Stomach (tissue), 9 donors: Measurements from ENCODE around the gene IRF2BP2. TPM values are rescaled to one million over a fixed set of nuclear protein-coding genes. Genes with fewer than 3 reads are reported as not detected.

Experiments used
- DNase-seq, 2 donors: peaks; one replicate each; pipeline versions ENCODE4 v3.0.0 to v3.0.0-alpha.2; 2013 to 2019
- H3K27ac ChIP-seq, 5 donors: fragments of 200-600 bp in 4 of 5; sonication (generic) in 4 of 5; one replicate each; pipeline ENCODE4 v1.5.1; 2013 to 2019; ENCODE audit warnings: mild to moderate bottlenecking in 1 of 5, moderate library complexity in 1 of 5
- H3K27me3 ChIP-seq, 3 donors: fragments of 200-600 bp; sonication (generic); one replicate each; pipeline ENCODE4 v1.5.1; 2017 to 2019; ENCODE audit warnings: mixed run types in 1 of 3
- H3K36me3 ChIP-seq, 4 donors: fragments of 200-600 bp; sonication (generic); 1 replicate in 3 of 4; 2 replicates in 1 of 4; pipeline ENCODE4 v1.5.1; 2016 to 2019
- H3K4me1 ChIP-seq, 4 donors: fragments of 200-600 bp; sonication (generic); one replicate each; pipeline ENCODE4 v1.5.1; 2016 to 2019
- H3K4me3 ChIP-seq, 4 donors: fragments of 200-600 bp; sonication (generic) in 3 of 4; one replicate each; pipeline ENCODE4 v1.5.1; 2016 to 2019; ENCODE audit warnings: mild to moderate bottlenecking in 1 of 4
- H3K9me3 ChIP-seq, 4 donors: fragments of 200-600 bp; sonication (generic); one replicate each; pipeline ENCODE4 v1.5.1; 2016 to 2019
- EP300 ChIP-seq: sonication (generic); formaldehyde crosslinking; IDR thresholded peaks from one replicate; pipeline ENCODE4 v1.6.1; 2017; ENCODE audit warnings: antibody characterized with exemption
- POLR2A ChIP-seq, 4 donors: fragments of 450-650 bp; IDR thresholded peaks; one replicate each; pipeline ENCODE4 v1.6.1; 2016; ENCODE audit warnings: antibody characterized with exemption in 4 of 4, control low read depth in 2 of 4, mild to moderate bottlenecking in 1 of 4, moderate library complexity in 1 of 4
- POLR2AphosphoS5 ChIP-seq, 3 donors: sonication (generic); formaldehyde crosslinking; IDR thresholded peaks; one replicate each; pipeline ENCODE4 v1.6.1; 2016; ENCODE audit warnings: antibody characterized with exemption in 3 of 3
- WGBS, 5 donors: extraction: QIAGEN DNeasy Blood & Tissue Kit in 3 of 5; methylation state at CpG; one replicate each; pipeline versions ENCODE4 v1.1.5 to v1.1.7; 2013 to 2018; 5-methylcytosine and 5-hydroxymethylcytosine counted together
- intact Hi-C: fragments of 100-400 bp; cut with DNase I; formaldehyde crosslinking; loops from one replicate; pipeline ENCODE4 v1.15.1; 2023; ENCODE audit warnings: low total_unique reads
- polyA plus RNA-seq, 3 donors: library from polyadenylated mRNA; stranded (reverse); fragments of 200-250 nt; gene quantifications; one replicate each; pipeline ENCODE4 v1.2.3, GENCODE V29; 2013
- total RNA-seq, 5 donors: library from RNA; depleted of rRNA; stranded (reverse); fragments of >200 nt; gene quantifications; one replicate each; pipeline versions ENCODE4 v1.1.0 to v1.2.3, GENCODE V29; 2014 to 2016
- TF ChIP-seq, protein P1 (sequence below), 7 experiments: fragments of 450-650 bp in 4 of 7; fragments of 200-600 bp in 3 of 7; sonication (generic) in 3 of 7; IDR thresholded peaks; one replicate each; pipeline ENCODE4 v1.5.1; 2016 to 2019; ENCODE audit warnings: antibody characterized with exemption in 7 of 7, control low read depth in 2 of 7, mild to moderate bottlenecking in 1 of 7
- donor health status: healthy with polysubstance abuse.
- donor health status: Bipolar disorder and iron deficiency.
- donor health status: healthy.

Gene IRF2BP2
- total and polyA plus RNA-seq, 8 donors = 39.6 to 218 (median 63.1) TPM

GRCh38 chr1:234619794-234620247 is 9.8 kb upstream of the IRF2BP2 start:
- Histone ChIP-seq H3K4me1 (peaks cover 8 to 72% (median 36%) of the 10 kb centered on the region in 4 donors), H3K9me3 (no peaks in the 10 kb centered on the region), H3K4me3 (no peak overlapping the region), H3K27me3 (no peaks in the 10 kb centered on the region), H3K36me3 (no peaks in the 10 kb centered on the region), H3K27ac (peak overlapping the region in 4 of 5 donors; percentile 49 to 65 (median 60))
- TF ChIP-seq, protein P1, sequence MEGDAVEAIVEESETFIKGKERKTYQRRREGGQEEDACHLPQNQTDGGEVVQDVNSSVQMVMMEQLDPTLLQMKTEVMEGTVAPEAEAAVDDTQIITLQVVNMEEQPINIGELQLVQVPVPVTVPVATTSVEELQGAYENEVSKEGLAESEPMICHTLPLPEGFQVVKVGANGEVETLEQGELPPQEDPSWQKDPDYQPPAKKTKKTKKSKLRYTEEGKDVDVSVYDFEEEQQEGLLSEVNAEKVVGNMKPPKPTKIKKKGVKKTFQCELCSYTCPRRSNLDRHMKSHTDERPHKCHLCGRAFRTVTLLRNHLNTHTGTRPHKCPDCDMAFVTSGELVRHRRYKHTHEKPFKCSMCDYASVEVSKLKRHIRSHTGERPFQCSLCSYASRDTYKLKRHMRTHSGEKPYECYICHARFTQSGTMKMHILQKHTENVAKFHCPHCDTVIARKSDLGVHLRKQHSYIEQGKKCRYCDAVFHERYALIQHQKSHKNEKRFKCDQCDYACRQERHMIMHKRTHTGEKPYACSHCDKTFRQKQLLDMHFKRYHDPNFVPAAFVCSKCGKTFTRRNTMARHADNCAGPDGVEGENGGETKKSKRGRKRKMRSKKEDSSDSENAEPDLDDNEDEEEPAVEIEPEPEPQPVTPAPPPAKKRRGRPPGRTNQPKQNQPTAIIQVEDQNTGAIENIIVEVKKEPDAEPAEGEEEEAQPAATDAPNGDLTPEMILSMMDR (IDR thresholded peaks at IDR 0.05) = no peak
- TF ChIP-seq EP300 = no peak
- TF ChIP-seq POLR2A (IDR thresholded peaks at IDR 0.05) = no peak
- no peak for TF ChIP-seq POLR2AphosphoS5 (IDR thresholded peaks at IDR 0.05)
- 20 to 46% (median 34%) methylated on average over 6 of the region's 6 CpGs for WGBS, 5 donors
- intact Hi-C loops = loop anchor here (10.0 kb wide), 2 partner anchors 85 to 105 kb away; no protein-coding TSS in a partner anchor
- peak in 1 of 2 donors; percentile 74 for DNase-seq

DNA sequence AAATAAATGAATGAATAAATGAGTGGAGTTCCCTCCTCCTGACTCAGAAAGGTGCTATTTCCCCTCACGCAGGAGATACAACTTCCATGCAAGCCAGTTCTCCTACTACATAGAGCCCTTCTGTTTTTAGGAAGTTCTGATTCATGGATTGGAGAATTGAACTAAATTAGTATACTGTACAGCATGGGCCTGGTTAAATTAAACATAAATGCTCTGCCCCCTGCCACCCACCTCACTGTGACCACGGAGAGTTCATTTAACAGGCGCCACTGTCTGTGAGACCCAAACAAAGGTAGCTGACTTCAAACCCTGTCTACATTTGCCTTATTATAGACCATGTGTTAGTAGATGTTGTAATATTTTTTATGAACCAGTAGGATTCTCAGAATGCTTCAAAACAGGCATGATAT is 9.1 kb upstream of the IRF2BP2 start:
- 30 to 51% (median 37%) methylated on average over 3 of the region's 3 CpGs for WGBS, 5 donors
- TF ChIP-seq POLR2AphosphoS5 (IDR thresholded peaks at IDR 0.05) (no peak), EP300 (no peak), POLR2A (IDR thresholded peaks at IDR 0.05) (no peak)
- TF ChIP-seq, protein P1 (IDR thresholded peaks at IDR 0.05) = no peak
- intact Hi-C loops = loop anchor here (10.0 kb wide), 1 partner anchor 106 kb away; no protein-coding TSS in a partner anchor
- no peaks in the 10 kb centered on the region for H3K36me3 ChIP-seq
- H3K4me1 ChIP-seq = peaks cover 11 to 72% (median 35%) of the 10 kb centered on the region in 4 donors
- no peaks in the 10 kb centered on the region for H3K9me3 ChIP-seq
- H3K27me3 ChIP-seq = no peaks in the 10 kb centered on the region
- H3K27ac ChIP-seq = peak overlapping the region in 4 of 5 donors; percentile 42 to 63 (median 60)
- H3K4me3 ChIP-seq = no peak overlapping the region
- DNase-seq = no peak

DNA sequence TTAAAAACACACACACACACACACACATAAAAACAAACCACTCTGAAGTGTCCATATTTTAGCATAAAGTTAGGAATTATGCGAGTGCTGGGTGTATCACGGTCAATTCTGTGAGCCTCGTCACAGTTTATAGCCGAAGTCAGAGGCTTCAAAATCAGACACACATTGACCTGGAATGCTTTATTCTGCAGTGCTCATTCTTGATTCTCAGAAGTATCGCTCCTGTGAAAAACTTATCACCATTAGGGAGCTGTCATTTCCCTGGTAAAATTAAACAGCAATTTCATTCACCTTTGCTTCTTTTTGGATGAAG is 8.7 kb upstream of the IRF2BP2 start:
- TF ChIP-seq EP300 = no peak
- TF ChIP-seq, protein P1 (IDR thresholded peaks at IDR 0.05) = no peak
- no peak for TF ChIP-seq POLR2A (IDR thresholded peaks at IDR 0.05)
- DNase-seq = no peak
- peaks cover 15 to 73% (median 37%) of the 10 kb centered on the region in 4 donors for H3K4me1 ChIP-seq
- intact Hi-C loops = loop anchor here (10.0 kb wide), 1 partner anchor 106 kb away; no protein-coding TSS in a partner anchor
- no peak overlapping the region for H3K4me3 ChIP-seq
- peak overlapping the region in 4 of 5 donors; percentile 42 to 63 (median 60) for H3K27ac ChIP-seq
- no peaks in the 10 kb centered on the region for H3K36me3 ChIP-seq
- 37 to 73% (median 66%) methylated on average over 5 of the region's 5 CpGs for WGBS, 5 donors
- no peaks in the 10 kb centered on the region for H3K9me3 ChIP-seq
- no peaks in the 10 kb centered on the region for H3K27me3 ChIP-seq

DNA sequence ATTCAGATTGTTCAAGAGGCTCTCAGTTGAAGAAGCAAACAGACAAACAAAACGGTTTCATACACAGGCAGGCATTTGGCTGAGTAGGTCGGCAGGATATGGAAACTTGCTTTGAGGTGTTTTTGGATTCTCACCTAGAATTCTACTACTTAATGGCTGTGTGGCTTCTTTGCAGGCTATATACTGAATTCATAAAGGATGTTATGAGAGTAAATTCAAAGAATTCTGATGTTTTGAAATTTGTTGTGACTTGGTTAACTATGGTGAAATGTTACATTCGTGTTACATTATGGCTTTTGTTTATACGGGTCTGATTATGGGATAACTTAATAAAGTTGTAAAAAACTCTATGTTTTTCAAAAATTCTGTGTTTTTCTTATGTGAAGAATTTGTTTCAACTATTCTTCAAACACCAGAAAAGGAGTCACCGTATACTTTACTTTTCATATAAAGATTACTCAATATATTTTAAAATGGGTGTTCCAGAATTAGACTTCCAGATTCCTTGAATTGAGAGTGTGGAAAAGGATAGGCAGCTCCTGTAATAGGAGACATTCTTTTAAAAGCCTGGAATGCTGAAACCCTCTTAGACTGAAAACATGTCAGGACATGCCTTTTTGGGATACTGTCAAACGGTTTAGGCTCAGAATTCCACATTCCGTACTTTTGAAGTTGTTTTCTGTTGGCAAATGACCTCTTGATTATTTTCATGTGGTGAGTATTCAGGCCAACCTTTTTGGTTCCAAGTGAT is 8.2 kb upstream of the IRF2BP2 start:
- no peaks in the 10 kb centered on the region for H3K36me3 ChIP-seq
- H3K4me1 ChIP-seq = peaks cover 20 to 78% (median 42%) of the 10 kb centered on the region in 4 donors
- WGBS, 5 donors = 60 to 73% (median 69%) methylated on average over 7 of the region's 7 CpGs

More for the DNA sequence above, 8.2 kb upstream of the IRF2BP2 start:
- TF ChIP-seq, protein P1 (IDR thresholded peaks at IDR 0.05) = no peak
- TF ChIP-seq EP300 = no peak
- TF ChIP-seq POLR2AphosphoS5 (IDR thresholded peaks at IDR 0.05) = no peak
- no peak for TF ChIP-seq POLR2A (IDR thresholded peaks at IDR 0.05)
- Histone ChIP-seq H3K4me3 (no peak overlapping the region), H3K27ac (peak overlapping the region in 3 of 5 donors; percentile 42 to 63 (median 63)), H3K9me3 (no peaks in the 10 kb centered on the region), H3K27me3 (no peaks in the 10 kb centered on the region)
- no peak for DNase-seq
- intact Hi-C loops = loop anchor here (10.0 kb wide), 1 partner anchor 107 kb away; no protein-coding TSS in a partner anchor
